HCT116 (cell line): ENCODE measurements around the gene SPAG6. TPM values are rescaled to one million over a fixed set of nuclear protein-coding genes. Genes with fewer than 3 reads are reported as not detected.

Experiments used
- ATAC-seq: fragments of 200-7000 bp; cut with Tn5 transposase; 2 replicates; pipeline ENCODE4 v1.9.1; 2020; ENCODE audit warnings: mild to moderate bottlenecking, moderate library complexity
- BruUV-seq: library from RNA; stranded (reverse); fragments of 400-500 nt; replicated peaks from 2 replicates; lab custom pipeline; 2021; lab: Mats Ljungman, UMichigan
- CTCF ChIA-PET: fragments of 300-600 bp; sonication (Branson Sonifier 250); formaldehyde crosslinking; loops from one replicate; lab custom pipeline; 2021; ENCODE audit warnings: antibody characterized with exemption; lab: Charles Lee
- POLR2A ChIA-PET: fragments of 300-600, 350-600 bp; sonication (Branson Sonifier 250); formaldehyde crosslinking; loops from one replicate; lab custom pipeline; 2021; ENCODE audit warnings: antibody characterized with exemption; lab: Charles Lee
- RAD21 ChIA-PET, 2 experiments: fragments of 300-600 bp; sonication (Branson Sonifier 250); formaldehyde crosslinking; loops; one replicate each; lab custom pipeline; 2023; ENCODE audit warnings: low total read pairs in 2 of 2; ENCODE audit not compliant: uncharacterized antibody in 2 of 2, unreplicated experiment in 2 of 2, low non-redundant PET in 1 of 2; lab: Charles Lee
- DNase-seq: peaks from one replicate; pipeline ENCODE4 v3.0.0-alpha.2; 2010; ENCODE audit warnings: low read depth, low spot score
- H2AFZ ChIP-seq: fragments of 200-600 bp; shearing (Covaris generic), sonication (generic); 2 replicates; pipeline ENCODE4 v1.6.1; 2017; ENCODE audit warnings: low read depth, mixed run types, mixed read lengths, antibody characterized with exemption, low read length; ENCODE audit not compliant: poor library complexity, severe bottlenecking
- H3K27ac ChIP-seq: 2 replicates; pipeline ENCODE4 v1.5.1; 2012; ENCODE audit warnings: low read depth, low read length
- H3K27me3 ChIP-seq: fragments of 200-600 bp; sonication (generic); 2 replicates; pipeline ENCODE4 v1.6.1; 2016; ENCODE audit warnings: mixed run types, low read length, mixed read lengths; ENCODE audit not compliant: insufficient read depth
- H3K36me3 ChIP-seq, 2 experiments: fragments of 200-500 bp in 1 of 2; fragments of 200-600 bp in 1 of 2; sonication (Bioruptor generic) in 1 of 2; sonication (generic) in 1 of 2; 2 replicates each; pipeline versions ENCODE4 v1.5.1 to v1.6.1; 2014 to 2016; ENCODE audit warnings: low read length in 2 of 2, inconsistent platforms in 1 of 2, mixed read lengths in 1 of 2, mixed run types in 1 of 2; ENCODE audit not compliant: insufficient read depth in 2 of 2, control insufficient read depth in 1 of 2
- H3K4me1 ChIP-seq, 2 experiments: fragments of 200-600 bp in 1 of 2; sonication (generic) in 1 of 2; 2 replicates each; pipeline versions ENCODE4 v1.5.1 to v1.6.1; 2012 to 2017; ENCODE audit warnings: low read length in 2 of 2, inconsistent platforms in 1 of 2, mild to moderate bottlenecking in 1 of 2, mixed read lengths in 1 of 2, mixed run types in 1 of 2, moderate library complexity in 1 of 2; ENCODE audit not compliant: insufficient read depth in 2 of 2, control insufficient read depth in 1 of 2
- H3K4me2 ChIP-seq: fragments of 200-600 bp; sonication (generic); 2 replicates; pipeline ENCODE4 v1.6.1; 2017; ENCODE audit warnings: mixed run types, low read length, mixed read lengths
- H3K4me3 ChIP-seq, 2 experiments: fragments of 200-600 bp in 1 of 2; sonication (generic) in 1 of 2; replicated peaks in 1 of 2; 2 replicates each; pipeline ENCODE4 v1.5.1; 2011 to 2016; ENCODE audit warnings: low read length in 2 of 2, control low read depth in 1 of 2, low read depth in 1 of 2, mild to moderate bottlenecking in 1 of 2, mixed read lengths in 1 of 2, mixed run types in 1 of 2
- H3K79me2 ChIP-seq: fragments of 200-600 bp; sonication (generic); 2 replicates; pipeline ENCODE4 v1.6.1; 2017; ENCODE audit warnings: mild to moderate bottlenecking, mixed run types, low read length, moderate library complexity, mixed read lengths; ENCODE audit not compliant: insufficient read depth
- H3K9ac ChIP-seq: fragments of 200-600 bp; sonication (generic); 2 replicates; pipeline ENCODE4 v1.6.1; 2016; ENCODE audit warnings: low read length, mixed read lengths
- H3K9me2 ChIP-seq: fragments of 200-600 bp; sonication (generic), shearing (Covaris generic); 2 replicates; pipeline ENCODE4 v1.6.1; 2017; ENCODE audit warnings: mixed run types, mild to moderate bottlenecking, moderate library complexity; ENCODE audit not compliant: insufficient read depth
- H3K9me3 ChIP-seq, 2 experiments: fragments of 200-500 bp in 1 of 2; fragments of 200-600 bp in 1 of 2; sonication (Bioruptor generic) in 1 of 2; sonication (generic) in 1 of 2; 2 replicates each; pipeline ENCODE4 v1.6.1; 2014 to 2017; ENCODE audit warnings: low read length in 2 of 2, mixed read lengths in 2 of 2, inconsistent platforms in 1 of 2, low read depth in 1 of 2, mild to moderate bottlenecking in 1 of 2, mixed run types in 1 of 2, moderate library complexity in 1 of 2; ENCODE audit not compliant: control insufficient read depth in 1 of 2, insufficient read depth in 1 of 2
- H4K20me1 ChIP-seq: fragments of 200-600 bp; sonication (generic), shearing (Covaris generic); 2 replicates; pipeline ENCODE4 v1.6.1; 2017; ENCODE audit warnings: mixed run types, mild to moderate bottlenecking, moderate library complexity; ENCODE audit not compliant: insufficient read depth
- EGR1 ChIP-seq: IDR thresholded peaks from 2 replicates; pipeline ENCODE4 v1.6.1; 2012; ENCODE audit warnings: low read depth
- ELF1 ChIP-seq: IDR thresholded peaks from 2 replicates; pipeline ENCODE4 v1.6.1; 2012; ENCODE audit warnings: low read depth, borderline replicate concordance
- EZH2 ChIP-seq: fragments of 200-600 bp; sonication (generic); IDR thresholded peaks from 2 replicates; pipeline ENCODE4 v1.6.1; 2017; ENCODE audit warnings: antibody characterized with exemption, mixed run types
- POLR2AphosphoS5 ChIP-seq: IDR thresholded peaks from 2 replicates; pipeline ENCODE4 v1.6.1; 2011; ENCODE audit warnings: mild to moderate bottlenecking, low read depth, low read length, moderate library complexity
- TCF7L2 ChIP-seq: IDR thresholded peaks from 2 replicates; pipeline ENCODE4 v1.7.0; 2011; ENCODE audit warnings: borderline replicate concordance, inconsistent platforms; ENCODE audit not compliant: insufficient read depth, insufficient read length; ENCODE audit errors: extremely low read depth
- YY1 ChIP-seq: IDR thresholded peaks from 2 replicates; pipeline ENCODE4 v1.6.1; 2011; ENCODE audit warnings: low read length, low read depth, moderate library complexity, mild to moderate bottlenecking; ENCODE audit not compliant: insufficient replicate concordance; ENCODE audit errors: extremely low read depth
- ZFX ChIP-seq: fragments of 450-650 bp; IDR thresholded peaks from 2 replicates; pipeline ENCODE4 v1.6.1; 2017
- intact Hi-C: fragments of 100-400 bp; cut with micrococcal nuclease; formaldehyde crosslinking; loops from 2 replicates; pipeline ENCODE4 v1.10.0; 2022
- total RNA-seq: library from RNA; stranded (reverse); gene quantifications from one replicate; pipeline ENCODE4 v1.2.1, GENCODE V29; 2021; ENCODE audit not compliant: unreplicated experiment
- TF ChIP-seq, protein P1 (sequence below): IDR thresholded peaks from 2 replicates; pipeline ENCODE4 v1.6.1; 2012; ENCODE audit warnings: low read depth
- TF ChIP-seq, protein P2 (sequence below): IDR thresholded peaks from 2 replicates; pipeline ENCODE4 v1.6.1; 2012
- TF ChIP-seq, protein P3 (sequence below): IDR thresholded peaks from 2 replicates; pipeline ENCODE4 v1.6.1; 2012

SPAG6 gene
- total RNA-seq, 1 experiment from 2014 or later = not detected

DNA sequence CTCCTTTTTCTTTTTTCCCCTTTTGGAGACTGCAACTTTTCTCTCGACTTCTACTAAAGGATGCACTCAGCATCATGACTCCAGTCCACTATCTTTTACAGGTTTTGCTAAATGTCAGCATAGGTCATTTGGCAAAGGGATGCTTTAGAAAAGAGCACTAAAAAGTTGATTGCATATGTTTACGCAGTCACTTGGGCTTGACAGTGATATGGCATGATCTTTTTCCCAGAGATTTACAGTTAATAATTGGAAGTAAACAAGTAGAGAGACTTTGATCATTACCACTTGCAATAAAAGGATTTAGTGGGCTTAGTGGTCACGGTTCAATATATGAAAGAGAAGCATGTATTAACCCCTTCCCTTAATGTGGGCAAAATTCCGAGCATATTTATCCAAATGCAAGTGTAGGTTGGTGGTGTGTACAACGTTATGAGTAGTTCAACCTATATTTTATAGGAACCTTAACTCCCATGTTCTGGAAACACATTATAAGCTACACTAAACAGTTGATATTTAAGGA is 22.6 kb upstream of the SPAG6 start:
- ChIA-PET CTCF (no interaction called here), POLR2A (no interaction called here), RAD21 (no interaction called here)
- Histone ChIP-seq H3K9ac (peak overlapping the region; percentile 72), H2AFZ (no peak overlapping the region), H3K9me3 (no peaks in the 10 kb centered on the region), H3K27me3 (peaks cover 25% of the 10 kb centered on the region), H3K4me2 (peak overlapping the region; percentile 88), H3K79me2 (peaks cover 54% of the 10 kb centered on the region), H4K20me1 (peaks cover 20% of the 10 kb centered on the region; the same call in 1 of the 2 replicates)
- intact Hi-C loops = loop anchor here (5.0 kb wide), 1 partner anchor 320 kb away; the partner anchor contains the start of gene DNAJC1
- TF ChIP-seq, protein P1, sequence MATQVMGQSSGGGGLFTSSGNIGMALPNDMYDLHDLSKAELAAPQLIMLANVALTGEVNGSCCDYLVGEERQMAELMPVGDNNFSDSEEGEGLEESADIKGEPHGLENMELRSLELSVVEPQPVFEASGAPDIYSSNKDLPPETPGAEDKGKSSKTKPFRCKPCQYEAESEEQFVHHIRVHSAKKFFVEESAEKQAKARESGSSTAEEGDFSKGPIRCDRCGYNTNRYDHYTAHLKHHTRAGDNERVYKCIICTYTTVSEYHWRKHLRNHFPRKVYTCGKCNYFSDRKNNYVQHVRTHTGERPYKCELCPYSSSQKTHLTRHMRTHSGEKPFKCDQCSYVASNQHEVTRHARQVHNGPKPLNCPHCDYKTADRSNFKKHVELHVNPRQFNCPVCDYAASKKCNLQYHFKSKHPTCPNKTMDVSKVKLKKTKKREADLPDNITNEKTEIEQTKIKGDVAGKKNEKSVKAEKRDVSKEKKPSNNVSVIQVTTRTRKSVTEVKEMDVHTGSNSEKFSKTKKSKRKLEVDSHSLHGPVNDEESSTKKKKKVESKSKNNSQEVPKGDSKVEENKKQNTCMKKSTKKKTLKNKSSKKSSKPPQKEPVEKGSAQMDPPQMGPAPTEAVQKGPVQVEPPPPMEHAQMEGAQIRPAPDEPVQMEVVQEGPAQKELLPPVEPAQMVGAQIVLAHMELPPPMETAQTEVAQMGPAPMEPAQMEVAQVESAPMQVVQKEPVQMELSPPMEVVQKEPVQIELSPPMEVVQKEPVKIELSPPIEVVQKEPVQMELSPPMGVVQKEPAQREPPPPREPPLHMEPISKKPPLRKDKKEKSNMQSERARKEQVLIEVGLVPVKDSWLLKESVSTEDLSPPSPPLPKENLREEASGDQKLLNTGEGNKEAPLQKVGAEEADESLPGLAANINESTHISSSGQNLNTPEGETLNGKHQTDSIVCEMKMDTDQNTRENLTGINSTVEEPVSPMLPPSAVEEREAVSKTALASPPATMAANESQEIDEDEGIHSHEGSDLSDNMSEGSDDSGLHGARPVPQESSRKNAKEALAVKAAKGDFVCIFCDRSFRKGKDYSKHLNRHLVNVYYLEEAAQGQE = no peak
- TF ChIP-seq POLR2AphosphoS5 = no peak
- no peak for TF ChIP-seq ELF1
- no peak for TF ChIP-seq ZFX
- TF ChIP-seq YY1 = no peak
- no peak for TF ChIP-seq EZH2
- no peak for TF ChIP-seq EGR1
- TF ChIP-seq, protein P2, sequence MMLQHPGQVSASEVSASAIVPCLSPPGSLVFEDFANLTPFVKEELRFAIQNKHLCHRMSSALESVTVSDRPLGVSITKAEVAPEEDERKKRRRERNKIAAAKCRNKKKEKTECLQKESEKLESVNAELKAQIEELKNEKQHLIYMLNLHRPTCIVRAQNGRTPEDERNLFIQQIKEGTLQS = no peak
- no peak for TF ChIP-seq TCF7L2
- TF ChIP-seq, protein P3, sequence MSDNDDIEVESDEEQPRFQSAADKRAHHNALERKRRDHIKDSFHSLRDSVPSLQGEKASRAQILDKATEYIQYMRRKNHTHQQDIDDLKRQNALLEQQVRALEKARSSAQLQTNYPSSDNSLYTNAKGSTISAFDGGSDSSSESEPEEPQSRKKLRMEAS = no peak
- TF ChIP-seq, all 23 proteins: peak for 0
- H3K4me3 ChIP-seq = peak overlapping the region; percentile 64 to 68
- H3K4me1 ChIP-seq = peaks cover 7 to 48% of the 10 kb centered on the region in 2 experiments; a peak in 3 of 4 replicates
- H3K36me3 ChIP-seq = peaks cover 3 to 8% of the 10 kb centered on the region in 2 experiments; a peak in 1 of 4 replicates
- BruUV-seq = TSS peak; percentile 6
- H3K9me2 ChIP-seq = no peaks in the 10 kb centered on the region
- no peak for DNase-seq
- no peak for ATAC-seq
- H3K27ac ChIP-seq = no peak overlapping the region
